GF-D8 (cell line): ENCODE measurements around the gene ZFR.
"Not testable (repeated sequence)": the region's sequence is repeated elsewhere in the genome, so short reads cannot be mapped to it uniquely, and the experiment has no call there.

Experiments
- DNase-seq: peaks from one replicate; lab custom pipeline; 2025; lab: John Stamatoyannopoulos, UW

Gene ZFR

GRCh38 chr5:32444431-32445286 lies at the start of gene ZFR:
Gene ZFR (minus strand): TSS chr5:32444740. CDS start chr5:32444658, 82 bp downstream.
- DNase-seq: peak; percentile 76

GRCh38 chr5:32490972-32491557 lies 46.5 kb upstream of the ZFR start:
- DNase-seq: no peak

- DNase-seq: no peak
These were observed 45.4 kb upstream of the ZFR start for GRCh38 chr5:32489791-32490562.

GRCh38 chr5:32487424-32487823 lies 42.9 kb upstream of the ZFR start:
- DNase-seq: no peak

GRCh38 chr5:32487008-32487407 lies 42.5 kb upstream of the ZFR start:
- DNase-seq: no peak

GRCh38 chr5:32482193-32482592 lies 37.7 kb upstream of the ZFR start:
- DNase-seq: no peak

GRCh38 chr5:32479096-32479495 lies 34.6 kb upstream of the ZFR start:
- DNase-seq: no peak

GRCh38 chr5:32476891-32477290 lies 32.4 kb upstream of the ZFR start:
- DNase-seq: no peak

- no peak for DNase-seq
These were observed 31.0 kb upstream of the ZFR start for GRCh38 chr5:32475334-32476097.

GRCh38 chr5:32474209-32474854 lies 29.8 kb upstream of the ZFR start:
- no peak for DNase-seq

GRCh38 chr5:32473072-32473471 lies 28.5 kb upstream of the ZFR start:
- DNase-seq: no peak

GRCh38 chr5:32471784-32472183 lies 27.2 kb upstream of the ZFR start:
- DNase-seq: no peak

- DNase-seq: no peak
These were observed 20.5 kb upstream of the ZFR start for GRCh38 chr5:32465076-32465475.

- no peak for DNase-seq
These were observed 18.1 kb upstream of the ZFR start for GRCh38 chr5:32462618-32463017.

- no peak for DNase-seq
These were observed 17.0 kb upstream of the ZFR start for GRCh38 chr5:32461441-32462120.

GRCh38 chr5:32460702-32461101 lies 16.2 kb upstream of the ZFR start:
- no peak for DNase-seq

GRCh38 chr5:32458880-32459495 lies 14.4 kb upstream of the ZFR start:
- DNase-seq: no peak

GRCh38 chr5:32455311-32455710 lies 10.8 kb upstream of the ZFR start:
- no peak for DNase-seq

GRCh38 chr5:32454821-32455220 lies 10.3 kb upstream of the ZFR start:
- no peak for DNase-seq

- no peak for DNase-seq
These were observed 9.4 kb upstream of the ZFR start for GRCh38 chr5:32453916-32454315.

- not testable (repeated sequence) for DNase-seq
These were observed 7.8 kb upstream of the ZFR start for GRCh38 chr5:32452316-32452715.
